Activated T-cell treated with anti-CD3 and anti-CD28 coated beads, Interleukin-2, amount 50 U/mL, for 1 hour (primary cell): ENCODE data around the gene PTPN4.

ENCODE experiments used
- DNase-seq: peaks from one replicate; pipeline ENCODE4 v3.0.0-alpha.2; 2020

PTPN4 gene

GRCh38 chr2:119732601-119733164 lies 27.0 kb upstream of the PTPN4 start:
- DNase-seq = no peak

- DNase-seq = no peak
Observed at GRCh38 chr2:119734047-119734446, 25.7 kb upstream of the PTPN4 start.

DNA sequence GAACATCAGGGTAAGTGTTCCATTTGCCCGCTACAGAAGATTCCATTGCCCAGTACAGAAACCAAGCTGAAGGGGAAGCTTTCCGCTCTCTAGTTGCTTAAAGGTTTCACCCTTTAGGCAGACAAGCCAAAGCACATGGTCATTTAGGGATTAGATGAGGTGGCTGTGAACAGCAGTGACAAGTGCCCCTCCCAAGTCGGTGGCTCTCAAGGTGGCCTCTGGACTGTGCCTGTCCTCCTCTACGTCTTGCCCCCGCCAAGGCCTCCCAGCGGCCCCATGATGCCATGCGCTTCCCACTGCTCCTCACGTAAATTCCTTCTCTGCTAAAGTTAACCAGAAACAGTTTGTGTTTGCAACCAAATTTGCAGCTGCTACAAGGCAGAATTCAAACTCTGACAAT lies 24.2 kb upstream of the PTPN4 start:
- no peak for DNase-seq

DNA sequence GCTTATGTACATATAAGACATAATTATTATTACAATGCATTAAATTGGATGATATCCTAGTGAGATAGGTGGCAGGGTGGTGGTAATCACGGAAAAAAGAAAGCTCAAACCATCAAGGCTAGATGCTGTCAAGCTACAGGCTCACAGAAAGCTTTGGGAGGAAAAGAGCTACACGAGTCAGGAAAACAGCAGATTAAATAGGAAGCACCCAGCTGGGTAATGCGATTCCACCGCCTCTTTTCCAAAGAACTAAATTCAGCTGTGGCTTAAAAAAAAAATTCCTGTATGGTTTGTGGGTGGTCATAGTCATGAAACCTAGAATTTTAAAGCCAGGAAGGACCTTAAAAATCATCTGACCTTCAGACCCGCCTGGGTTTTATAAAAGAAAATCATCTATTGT lies 23.7 kb upstream of the PTPN4 start:
- DNase-seq = no peak

DNA sequence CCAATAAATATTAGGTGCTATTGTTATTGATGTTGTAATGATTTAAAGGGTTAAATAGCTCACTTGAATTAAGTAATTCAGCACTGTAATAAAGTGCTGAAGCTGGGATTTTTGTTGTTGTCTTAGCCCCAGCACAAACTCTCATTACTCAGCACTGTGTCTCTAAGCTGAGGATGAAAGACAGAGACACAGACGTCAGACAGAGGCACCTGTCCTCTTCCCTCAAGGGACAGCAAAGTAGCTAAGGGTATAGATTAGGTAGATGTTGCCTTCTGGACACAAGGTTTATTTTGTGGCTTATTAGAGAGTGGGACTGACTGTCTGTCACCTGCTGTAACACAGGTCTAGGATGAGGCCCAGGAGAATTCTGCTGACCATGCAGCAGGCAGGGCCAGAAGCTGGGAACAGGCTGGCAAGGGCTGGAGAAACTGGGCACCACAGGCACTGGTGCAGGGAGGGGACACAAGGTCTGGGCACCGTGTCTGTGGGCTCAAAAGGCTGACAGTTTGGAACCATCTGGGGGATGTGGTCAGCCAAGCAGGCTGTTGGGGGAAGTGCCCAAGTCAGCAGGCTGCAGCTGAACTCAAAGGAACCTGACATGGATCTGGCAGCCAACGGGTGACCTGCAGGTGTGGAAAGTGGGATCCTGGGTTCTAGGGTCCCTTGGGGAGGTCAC lies 20.0 kb upstream of the PTPN4 start:
- no peak for DNase-seq

- DNase-seq = no peak
Observed at GRCh38 chr2:119741001-119741400, 18.7 kb upstream of the PTPN4 start.

DNA sequence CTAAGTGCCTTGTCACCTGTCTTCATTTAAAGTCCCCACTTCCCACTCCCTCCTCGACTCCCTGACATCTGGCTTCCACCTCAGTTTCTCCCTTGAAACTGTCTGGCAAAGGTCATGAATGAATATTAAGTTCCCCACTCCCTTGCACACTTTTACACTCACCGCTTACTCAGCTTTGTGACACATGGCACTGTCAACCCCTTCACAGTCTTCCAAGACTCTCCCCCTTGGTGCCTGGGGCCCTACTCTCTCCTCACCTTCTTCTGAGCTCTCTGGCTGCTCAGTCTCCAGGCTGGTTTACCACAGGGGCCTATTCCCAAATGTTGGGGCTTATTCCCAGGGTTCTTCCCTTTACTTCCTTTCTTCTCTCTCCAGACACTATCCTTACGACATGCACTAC lies 17.9 kb upstream of the PTPN4 start:
- no peak for DNase-seq

GRCh38 chr2:119744335-119744939 lies 15.3 kb upstream of the PTPN4 start:
- DNase-seq = no peak

GRCh38 chr2:119745566-119745965 lies 14.2 kb upstream of the PTPN4 start:
- DNase-seq = no peak

DNA sequence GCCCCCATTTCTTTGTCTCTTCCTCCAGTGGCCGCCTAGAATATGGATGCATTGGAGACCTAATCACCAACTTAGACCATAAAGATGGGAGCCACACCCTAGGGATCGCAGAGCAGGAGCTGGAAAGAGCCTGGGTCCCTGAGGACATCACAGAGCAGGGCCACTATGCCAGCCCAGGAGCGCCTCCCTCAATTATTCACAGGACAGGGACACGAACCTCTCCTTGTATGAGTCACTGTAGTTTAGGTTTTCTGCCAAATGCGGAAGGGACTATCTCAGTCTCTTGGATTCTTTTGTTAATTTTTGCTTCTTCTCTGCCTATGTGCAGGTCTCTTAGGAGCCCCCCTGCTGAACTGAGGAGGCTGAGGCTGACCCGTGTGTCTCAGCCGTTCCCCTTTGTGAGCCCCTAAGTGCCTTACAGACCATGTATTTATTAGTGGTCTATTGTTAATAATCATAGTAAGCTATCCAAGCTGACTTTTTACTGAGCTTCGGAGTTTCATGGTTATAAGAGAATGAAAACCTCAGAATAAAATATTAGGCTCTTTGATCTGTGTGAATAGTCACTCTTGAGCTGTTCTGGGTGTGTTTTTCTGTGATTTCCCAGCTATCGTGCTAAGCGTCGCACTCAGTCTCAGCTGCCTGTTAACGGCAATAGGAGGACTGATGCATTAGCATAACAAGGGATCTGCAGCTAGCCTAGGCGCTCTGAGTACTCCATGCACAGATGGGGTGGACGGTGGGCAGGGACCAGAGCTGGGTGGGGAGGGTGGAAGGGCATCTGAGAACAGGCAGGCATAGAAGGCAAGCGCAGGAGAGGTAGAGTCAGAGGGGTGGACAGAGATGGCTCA lies 12.7 kb upstream of the PTPN4 start:
- no peak for DNase-seq

DNA sequence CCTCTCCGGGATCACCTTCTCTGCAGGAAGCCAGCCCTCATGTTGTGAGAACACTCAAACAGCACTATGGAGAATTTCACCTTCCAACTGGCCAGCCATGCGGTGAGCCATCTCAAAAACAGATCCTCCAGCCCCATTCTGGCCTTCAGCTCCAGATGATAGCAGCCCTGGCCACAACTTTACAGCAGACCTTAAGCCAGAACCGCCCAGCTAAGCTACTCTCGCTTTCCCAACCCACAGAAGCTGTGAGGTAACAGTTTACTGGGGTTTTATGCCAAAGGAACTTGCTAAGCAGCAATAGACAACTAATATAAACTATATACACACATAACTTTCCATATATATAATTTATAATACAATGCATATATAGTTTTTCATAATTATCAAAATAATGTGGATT lies 11.6 kb upstream of the PTPN4 start:
- no peak for DNase-seq

GRCh38 chr2:119749477-119750012 lies 10.2 kb upstream of the PTPN4 start:
- no peak for DNase-seq

- DNase-seq = no peak
Observed at GRCh38 chr2:119751706-119752105, 8.0 kb upstream of the PTPN4 start.

DNA sequence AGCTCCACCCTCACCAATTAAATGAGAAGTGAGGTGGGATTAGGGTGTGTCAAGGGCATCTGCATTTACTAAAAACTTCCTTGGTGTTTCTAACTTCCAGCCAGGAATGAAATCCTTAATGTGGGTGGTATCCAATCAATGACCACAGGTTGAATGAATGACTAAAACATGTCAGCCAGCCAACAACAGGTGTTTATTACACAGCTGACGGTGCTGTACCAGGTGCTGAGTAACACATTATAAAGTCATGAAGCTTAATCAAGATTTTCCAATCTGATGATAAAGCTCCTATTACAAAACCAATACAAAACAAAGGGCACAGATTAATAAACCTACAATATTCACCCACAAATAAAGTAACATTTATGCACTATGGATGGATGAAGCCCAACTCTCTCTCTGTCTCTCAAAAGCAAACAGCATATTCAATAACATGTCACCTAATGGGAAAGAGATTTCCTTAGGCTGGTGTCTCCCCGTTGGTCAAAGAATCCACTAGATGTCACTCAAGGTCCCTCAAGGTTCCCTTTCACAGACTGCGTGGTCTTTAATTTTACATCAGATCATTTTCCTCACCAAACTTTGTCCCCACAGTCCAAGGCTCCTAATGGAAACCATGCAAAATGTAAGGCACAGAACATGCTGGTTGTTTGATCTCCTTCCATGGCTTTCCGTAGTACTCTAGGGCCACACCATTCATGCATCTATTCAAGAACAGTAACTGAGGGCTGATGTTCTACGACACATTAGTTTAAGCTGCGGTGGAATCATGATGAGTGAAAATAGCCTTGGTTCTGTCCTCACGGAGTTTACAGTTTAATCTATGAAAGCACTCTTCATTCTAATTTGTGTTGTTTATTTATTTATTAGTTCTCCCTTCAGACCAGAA lies 6.4 kb upstream of the PTPN4 start:
- DNase-seq = no peak

- DNase-seq = no peak
Observed at GRCh38 chr2:119753930-119754321, 5.8 kb upstream of the PTPN4 start.

GRCh38 chr2:119755906-119756305 lies 3.8 kb upstream of the PTPN4 start:
- DNase-seq = no peak

GRCh38 chr2:119756837-119757236 lies 2.9 kb upstream of the PTPN4 start:
- DNase-seq = no peak

- DNase-seq = no peak
Observed at GRCh38 chr2:119758881-119759450, 756 bp upstream of the PTPN4 start.

- no peak for DNase-seq
Observed at GRCh38 chr2:119760237-119760955, 674 bp downstream of the PTPN4 start.

DNA sequence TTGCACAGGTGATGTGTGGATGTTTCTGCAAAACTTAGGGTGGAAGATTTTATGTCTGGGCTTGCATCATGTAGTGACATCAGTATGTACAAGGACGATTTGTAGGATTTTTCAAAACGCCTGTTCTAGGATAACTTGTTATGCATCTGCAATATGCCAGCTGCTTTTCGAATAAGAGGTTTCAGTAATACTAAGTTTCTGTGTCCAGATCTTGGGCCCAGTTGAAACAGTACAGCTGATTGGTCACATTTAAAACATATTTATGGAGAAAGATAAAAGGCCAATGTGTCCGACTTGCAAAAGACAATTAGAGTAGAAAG lies 1.2 kb downstream of the PTPN4 start:
- DNase-seq = no peak

- DNase-seq = no peak
Observed at GRCh38 chr2:119764832-119765231, 5.1 kb downstream of the PTPN4 start.
